ENCODE data around the gene MAST4. TPM values are rescaled to one million over a fixed set of nuclear protein-coding genes. Genes with fewer than 3 reads are reported as not detected.

MAST4 gene
- total and polyA plus RNA-seq, 2 of the 4 experiments (the other 2 are of a cell fraction), result 4.8 to 6.8 TPM

- no peak for TF ChIP-seq SMC3 (IDR thresholded peaks at IDR 0.05; ENCODE audit: low read depth, low read length)
- TF ChIP-seq RAD21 (IDR thresholded peaks at IDR 0.05; ENCODE audit: low read length), result no peak
- no peak for TF ChIP-seq ELK1 (IDR thresholded peaks at IDR 0.05; ENCODE audit: borderline replicate concordance, low read depth, low read length)
- no peak for TF ChIP-seq NFE2L2 (IDR thresholded peaks at IDR 0.05; ENCODE audit: low read depth, low read length)
- no peak for TF ChIP-seq POLR2A (IDR thresholded peaks at IDR 0.05; ENCODE audit: low read depth, low read length)
- no peak for TF ChIP-seq MAZ (IDR thresholded peaks at IDR 0.05; ENCODE audit: borderline replicate concordance, low read depth, low read length)
- TF ChIP-seq BHLHE40 (IDR thresholded peaks at IDR 0.05; ENCODE audit: low read depth, low read length), result no peak
- no peak for TF ChIP-seq CEBPB (IDR thresholded peaks at IDR 0.05; ENCODE audit: low read depth, low read length)
- no peak for TF ChIP-seq RCOR1 (IDR thresholded peaks at IDR 0.05; ENCODE audit: insufficient replicate concordance, low read length)
- no peak for TF ChIP-seq MXI1 (IDR thresholded peaks at IDR 0.05; ENCODE audit: borderline replicate concordance, low read depth, low read length)
- no peak for TF ChIP-seq MAFK (IDR thresholded peaks at IDR 0.05; ENCODE audit: low read depth, low read length)
- TF ChIP-seq FOS (IDR thresholded peaks at IDR 0.05; ENCODE audit: low read depth, low read length), result no peak
- no peak for TF ChIP-seq USF2 (IDR thresholded peaks at IDR 0.05; ENCODE audit: low read depth, low read length)
- Histone ChIP-seq H3K9me3 (ENCODE audit: control insufficient read depth, insufficient read depth, low read length) (no peaks in the 10 kb centered on the region), H3K27me3 (ENCODE audit: control insufficient read depth, insufficient read depth, low read length) (no peaks in the 10 kb centered on the region), H3K27ac (ENCODE audit: insufficient read depth, low read length) (no peak overlapping the region), H2AK5ac (ENCODE audit: low read depth, low read length) (no peak overlapping the region), H3K18ac (ENCODE audit: low read depth, low read length) (no peak overlapping the region), H4K8ac (ENCODE audit: low read depth in 2 of 2, low read length in 2 of 2) (no peak overlapping the region), H3K9ac (ENCODE audit: low read depth, low read length) (no peak overlapping the region), H3K79me1 (ENCODE audit: low read depth in 1 of 2, low read length in 2 of 2) (no peaks in the 10 kb centered on the region), H2BK15ac (ENCODE audit: low read depth, low read length) (no peak overlapping the region), H4K91ac (ENCODE audit: insufficient read depth, low read depth, low read length) (no peak overlapping the region), H3K4me1 (ENCODE audit: control insufficient read depth, insufficient read depth, low read length) (no peaks in the 10 kb centered on the region), H3K56ac (ENCODE audit: extremely low read depth, insufficient read depth, low read length) (no peak overlapping the region), H3K9me1 (ENCODE audit: insufficient read depth, low read length) (no peaks in the 10 kb centered on the region), H2BK5ac (ENCODE audit: low read depth, low read length, poor library complexity, severe bottlenecking) (no peak overlapping the region), H2AFZ (replicated peaks; ENCODE audit: low read length, poor library complexity) (no peak overlapping the region), H2AK9ac (replicated peaks; ENCODE audit: low read depth, low read length, poor library complexity) (no peak overlapping the region), H2BK20ac (ENCODE audit: low read depth, low read length) (no peak overlapping the region), H3K14ac (replicated peaks; ENCODE audit: low read depth, low read length) (no peak overlapping the region), H3K36me3 (ENCODE audit: control insufficient read depth, insufficient read depth, low read length) (no peaks in the 10 kb centered on the region), H3K23ac (ENCODE audit: low read depth, low read length) (no peak overlapping the region), H3K4ac (ENCODE audit: low read depth, low read length) (no peak overlapping the region), H4K5ac (ENCODE audit: low read depth, low read length) (no peak overlapping the region), H4K20me1 (ENCODE audit: insufficient read depth, low read length) (no peaks in the 10 kb centered on the region), H3K4me2 (ENCODE audit: low read depth, low read length) (no peak overlapping the region), H3K4me3 (ENCODE audit: insufficient read depth, low read depth, low read length) (no peak overlapping the region), H2BK120ac (ENCODE audit: low read depth, low read length) (no peak overlapping the region)
- no peak for DNase-seq
- dilution Hi-C loops (cut with HindIII; ENCODE audit: low sequenced_read_pairs, unreplicated experiment), result no loop called here
- ChIA-PET CTCF (no interaction called here), POLR2A (ENCODE audit: unreplicated experiment) (no interaction called here)
- ATAC-seq (ENCODE audit: low read depth), result no peak
- intact Hi-C loops (cut with micrococcal nuclease), result no loop called here
- no TSS peak for BruUV-seq (replicated peaks)
- no CpG with 5 or more reads among the region's 1 CpG for WGBS, 2 experiments (ENCODE audit: extremely low coverage in 2 of 2, insufficient read length in 1 of 2)
- in situ Hi-C loops (cut with MboI; ENCODE audit: low sequenced_read_pairs), result no loop called here
Observed at GRCh38 chr5:66639037-66639436, 42.8 kb downstream of the MAST4 start.

All from IMR-90 (cell line).